Measurements from ENCODE around the gene PTPRG.

The PTPRG gene

GRCh38 chr3:61618231-61618630 lies 56.9 kb downstream of the PTPRG start:
- DNase-seq (ENCODE audit: low read depth in 2 of 2), result no peak

GRCh38 chr3:61618871-61619270 lies 57.5 kb downstream of the PTPRG start:
- DNase-seq (ENCODE audit: low read depth in 2 of 2), result no peak

- DNase-seq (ENCODE audit: low read depth in 2 of 2), result no peak
These were observed 58.7 kb downstream of the PTPRG start for GRCh38 chr3:61620073-61620472.

GRCh38 chr3:61624300-61624699 lies 62.9 kb downstream of the PTPRG start:
- no peak for DNase-seq (ENCODE audit: low read depth in 2 of 2)

GRCh38 chr3:61625429-61625828 lies 64.1 kb downstream of the PTPRG start:
- no peak for DNase-seq (ENCODE audit: low read depth in 2 of 2)

GRCh38 chr3:61626484-61626883 lies 65.1 kb downstream of the PTPRG start:
- DNase-seq (ENCODE audit: low read depth in 2 of 2), result no peak

GRCh38 chr3:61627768-61628185 lies 66.4 kb downstream of the PTPRG start:
- no peak for DNase-seq (ENCODE audit: low read depth in 2 of 2)

GRCh38 chr3:61628636-61629035 lies 67.3 kb downstream of the PTPRG start:
- no peak for DNase-seq (ENCODE audit: low read depth in 2 of 2)

- no peak for DNase-seq (ENCODE audit: low read depth in 2 of 2)
These were observed 68.1 kb downstream of the PTPRG start for GRCh38 chr3:61629442-61629841.

GRCh38 chr3:61631108-61631769 lies 69.9 kb downstream of the PTPRG start:
- DNase-seq (ENCODE audit: low read depth in 2 of 2), result no peak

GRCh38 chr3:61632568-61633175 lies 71.3 kb downstream of the PTPRG start:
- no peak for DNase-seq (ENCODE audit: low read depth in 2 of 2)

GRCh38 chr3:61634678-61635077 lies 73.3 kb downstream of the PTPRG start:
- DNase-seq (ENCODE audit: low read depth in 2 of 2), result no peak

- no peak for DNase-seq (ENCODE audit: low read depth in 2 of 2)
These were observed 76.0 kb downstream of the PTPRG start for GRCh38 chr3:61637088-61638051.

- no peak for DNase-seq (ENCODE audit: low read depth in 2 of 2)
These were observed 77.4 kb downstream of the PTPRG start for GRCh38 chr3:61638741-61639140.

- DNase-seq (ENCODE audit: low read depth in 2 of 2), result no peak
These were observed 78.6 kb downstream of the PTPRG start for GRCh38 chr3:61639991-61640390.

GRCh38 chr3:61645148-61645547 lies 83.8 kb downstream of the PTPRG start:
- no peak for DNase-seq (ENCODE audit: low read depth in 2 of 2)

- no peak for DNase-seq (ENCODE audit: low read depth in 2 of 2)
These were observed 85.0 kb downstream of the PTPRG start for GRCh38 chr3:61646360-61646759.

- DNase-seq (ENCODE audit: low read depth in 2 of 2), result no peak
These were observed 85.6 kb downstream of the PTPRG start for GRCh38 chr3:61646851-61647525.

GRCh38 chr3:61648481-61648880 lies 87.1 kb downstream of the PTPRG start:
- no peak for DNase-seq (ENCODE audit: low read depth in 2 of 2)

GRCh38 chr3:61649381-61650170 lies 88.2 kb downstream of the PTPRG start:
- no peak for DNase-seq (ENCODE audit: low read depth in 2 of 2)

- DNase-seq (ENCODE audit: low read depth in 2 of 2), result no peak
These were observed 88.9 kb downstream of the PTPRG start for GRCh38 chr3:61650276-61650675.

Measured in activated CD4-positive, alpha-beta T cell treated with anti-CD3 and anti-CD28 coated beads for 24 hours (primary cell).